DMS 273 (cell line): ENCODE measurements around the gene RESP18.

Source experiments
- DNase-seq: peaks from one replicate; lab custom pipeline; 2025; ENCODE audit not compliant: unreplicated experiment; lab: John Stamatoyannopoulos, UW

RESP18 gene

DNA sequence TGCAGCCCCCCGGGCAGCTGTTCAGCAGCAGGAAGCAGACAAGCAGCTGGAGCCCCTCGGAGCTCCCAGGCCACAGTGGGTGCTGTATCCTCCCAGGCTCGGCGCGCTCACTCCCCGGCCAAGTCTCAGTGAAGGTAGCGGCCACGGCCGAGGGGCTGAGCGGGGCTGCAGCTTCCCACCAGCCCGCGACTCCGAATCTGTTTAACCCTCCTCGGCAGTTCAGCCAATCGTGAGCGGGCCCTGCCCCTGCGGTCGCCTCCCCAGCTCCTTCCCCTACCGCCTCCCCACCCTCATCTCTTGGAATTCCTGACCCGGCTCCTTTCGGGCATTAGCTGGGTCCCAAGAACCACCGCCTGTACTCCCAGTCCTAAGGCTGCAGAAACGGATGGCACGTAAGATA lies at the start of gene RESP18:
Gene RESP18 (minus strand): TSS at position 203 of the 400 bp plus-strand sequence.
- no peak for DNase-seq

- DNase-seq = no peak
Measured at GRCh38 chr2:219381448-219381847, 48.9 kb upstream of the RESP18 start.

DNA sequence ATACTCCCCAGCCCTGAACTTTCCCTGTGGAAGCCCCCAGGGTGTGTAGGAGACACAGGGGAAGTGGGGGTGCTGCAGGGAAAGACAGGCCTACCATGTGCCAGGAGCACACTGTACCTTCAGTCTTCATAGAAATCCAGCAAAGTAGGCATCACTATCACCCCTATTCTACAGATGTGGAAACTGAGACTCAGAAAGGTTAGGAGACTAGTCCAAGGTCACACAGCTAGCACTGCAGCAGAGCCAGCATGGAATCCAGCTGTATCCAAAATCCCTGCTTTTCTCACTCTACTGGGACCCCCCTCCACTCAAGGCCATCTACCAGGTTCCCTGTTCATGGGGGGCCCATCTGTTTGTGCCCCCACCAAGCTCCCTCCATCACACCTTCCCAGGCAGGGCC lies 48.4 kb upstream of the RESP18 start:
- DNase-seq = no peak

DNA sequence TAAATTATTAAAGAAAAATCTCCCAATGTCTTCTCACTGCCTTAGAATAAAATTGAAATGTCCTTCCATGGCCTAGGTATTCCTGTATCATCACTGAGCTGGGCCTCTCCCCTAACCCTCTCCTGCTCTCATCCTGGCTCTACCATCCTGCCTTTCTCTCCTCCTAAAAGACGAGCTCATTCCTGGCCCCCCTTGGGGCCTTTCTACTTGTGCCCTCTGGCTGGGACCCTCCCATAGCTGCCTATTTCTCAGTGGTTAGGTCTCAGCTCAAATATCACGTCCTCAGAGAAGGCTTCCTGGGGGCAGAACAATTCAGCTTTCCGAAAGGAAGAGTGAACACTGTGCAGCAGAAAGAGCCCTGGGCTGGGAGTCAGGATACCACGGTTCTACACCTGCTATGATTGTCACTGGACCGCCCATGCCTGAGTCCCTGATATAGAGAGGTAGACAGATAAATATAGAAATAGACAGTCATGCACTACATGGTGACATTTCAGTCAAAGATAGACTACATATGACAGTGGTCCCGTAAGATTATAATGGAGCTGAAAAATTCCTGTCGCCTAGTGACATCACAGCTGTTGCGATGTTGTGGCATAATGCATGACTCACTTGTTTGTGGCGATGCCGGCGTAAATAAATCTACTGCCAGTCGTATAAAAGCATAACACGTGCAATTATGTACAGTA lies 45.8 kb upstream of the RESP18 start:
- no peak for DNase-seq

DNA sequence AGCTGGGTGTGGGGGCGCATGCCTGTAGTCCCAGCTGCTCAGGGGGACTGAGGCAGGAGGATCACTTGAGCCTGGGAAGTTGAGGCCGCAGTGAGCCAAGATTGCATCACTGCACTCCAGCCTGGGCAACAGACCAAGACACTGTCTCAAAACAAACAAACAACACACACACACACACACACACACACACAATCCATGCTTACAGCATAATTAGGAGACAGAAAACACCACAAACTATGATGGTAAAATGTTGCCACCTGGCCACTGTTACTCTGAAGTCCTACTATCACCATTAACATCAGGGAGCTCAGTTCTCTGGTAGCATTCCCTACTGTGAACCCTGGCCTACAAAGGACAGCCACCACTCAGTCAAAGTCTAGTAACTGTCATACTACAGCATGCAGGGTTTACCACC lies 36.9 kb upstream of the RESP18 start:
- DNase-seq = no peak

- peak; percentile 44 for DNase-seq
Measured at GRCh38 chr2:219368690-219369191, 36.2 kb upstream of the RESP18 start.

DNA sequence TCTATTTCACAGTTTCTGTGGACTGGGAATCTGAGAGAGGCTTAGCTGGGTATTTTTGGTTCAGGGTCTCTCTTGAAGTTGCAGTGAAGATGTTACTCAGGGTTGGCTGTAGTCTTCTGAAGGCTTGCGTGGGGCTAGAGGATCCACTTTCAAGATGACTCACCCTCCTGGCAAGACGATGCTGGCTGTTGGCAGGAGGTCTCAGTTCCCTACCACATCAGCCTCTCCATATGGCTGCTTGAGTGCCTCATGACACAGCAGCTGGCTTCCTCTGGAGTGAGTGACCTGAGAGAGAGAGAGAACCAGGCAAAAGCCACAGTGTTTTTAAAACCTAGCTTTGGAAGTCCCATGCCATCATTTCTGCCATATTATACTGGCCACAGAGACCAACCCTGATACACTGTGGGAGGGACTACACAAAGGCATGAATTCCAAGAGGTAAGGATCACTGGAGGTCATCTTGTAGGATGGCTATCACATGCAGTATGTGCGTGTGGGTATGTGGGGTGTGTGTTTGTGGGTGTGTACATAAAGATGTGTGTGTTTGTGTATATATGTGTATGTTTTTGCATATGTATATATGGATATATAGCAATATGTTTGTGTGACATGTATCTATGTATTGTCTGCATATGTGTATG lies 30.1 kb upstream of the RESP18 start:
- DNase-seq = peak; percentile 97

DNA sequence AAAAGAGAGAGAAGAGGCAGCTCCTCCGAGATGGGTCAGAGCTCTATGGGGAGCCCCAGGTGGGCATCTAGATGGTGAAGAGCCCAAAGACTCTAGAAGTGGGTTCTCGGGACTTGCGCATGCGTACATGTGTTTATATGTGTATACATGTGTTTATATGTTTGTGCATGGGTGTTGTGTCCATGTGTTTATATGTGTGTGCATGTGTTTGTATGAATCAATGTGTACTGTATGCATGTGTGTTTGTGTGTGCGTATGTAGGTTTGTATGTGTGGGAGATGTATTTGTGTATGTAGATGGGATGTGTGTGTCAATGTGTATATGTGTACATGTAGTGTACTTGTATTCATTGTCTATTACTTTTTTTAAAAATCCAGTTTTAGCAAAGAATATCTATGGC lies 29.5 kb upstream of the RESP18 start:
- DNase-seq = no peak

- DNase-seq = peak; percentile 49
Measured at GRCh38 chr2:219358170-219359075, 25.9 kb upstream of the RESP18 start.

GRCh38 chr2:219356834-219357233 lies 24.3 kb upstream of the RESP18 start:
- no peak for DNase-seq

GRCh38 chr2:219354582-219354981 lies 22.0 kb upstream of the RESP18 start:
- no peak for DNase-seq

DNA sequence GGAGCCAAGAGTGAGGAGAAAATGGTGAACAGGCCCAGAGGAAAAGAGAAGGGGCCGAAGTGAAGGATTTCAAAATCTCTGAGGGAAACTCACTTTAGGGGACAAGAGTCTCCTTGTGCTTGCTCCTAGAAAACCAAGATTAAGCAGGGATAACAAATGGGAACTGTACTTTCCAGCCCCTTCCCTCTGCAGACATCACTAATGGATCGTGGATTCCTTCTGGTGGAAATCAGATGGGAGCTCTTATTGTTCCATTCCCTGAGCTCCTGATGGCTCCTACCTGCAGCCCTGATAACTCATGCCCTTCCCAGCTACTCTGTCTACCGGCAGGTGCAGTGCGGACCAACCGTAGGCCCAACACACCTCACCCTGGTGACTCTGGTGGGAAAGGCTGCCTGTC lies 20.6 kb upstream of the RESP18 start:
- DNase-seq = no peak

- peak; percentile 86 for DNase-seq
Measured at GRCh38 chr2:219352448-219353023, 20.0 kb upstream of the RESP18 start.

GRCh38 chr2:219350710-219351221 lies 18.2 kb upstream of the RESP18 start:
- no peak for DNase-seq

- no peak for DNase-seq
Measured at GRCh38 chr2:219350215-219350614, 17.7 kb upstream of the RESP18 start.

DNA sequence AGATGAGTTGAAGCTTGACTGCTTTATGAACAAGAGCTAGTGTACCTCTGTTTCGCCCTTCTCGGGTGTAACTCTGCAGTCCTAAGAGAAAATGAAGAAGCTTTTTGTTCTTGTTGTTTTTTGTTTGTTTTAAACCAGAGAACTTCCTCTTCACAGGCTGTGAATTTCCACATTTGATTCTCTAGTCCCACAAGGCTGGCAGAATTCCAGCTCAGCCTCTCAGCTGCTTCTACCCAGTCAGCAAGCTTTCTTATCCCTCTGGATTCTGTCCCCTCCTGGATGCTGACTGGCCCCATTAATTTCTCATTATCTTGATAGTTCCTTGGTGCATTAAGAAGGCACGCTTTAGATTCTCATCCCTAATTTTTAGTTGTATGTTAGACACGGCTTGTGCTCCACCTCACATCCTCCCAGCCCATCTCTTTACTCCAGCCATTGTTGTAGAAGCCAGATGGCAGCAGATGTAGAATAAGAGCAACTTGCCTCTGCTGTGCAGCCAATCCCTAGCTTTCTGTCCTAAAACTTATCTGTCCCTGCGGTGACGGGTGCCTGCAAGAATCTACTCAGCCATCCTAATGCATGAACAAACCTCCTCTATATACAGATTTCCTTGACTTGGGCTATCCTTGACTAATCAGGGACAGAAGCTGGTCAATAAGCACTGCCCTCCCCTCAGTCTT lies 12.3 kb upstream of the RESP18 start:
- peak; percentile 74 for DNase-seq

DNA sequence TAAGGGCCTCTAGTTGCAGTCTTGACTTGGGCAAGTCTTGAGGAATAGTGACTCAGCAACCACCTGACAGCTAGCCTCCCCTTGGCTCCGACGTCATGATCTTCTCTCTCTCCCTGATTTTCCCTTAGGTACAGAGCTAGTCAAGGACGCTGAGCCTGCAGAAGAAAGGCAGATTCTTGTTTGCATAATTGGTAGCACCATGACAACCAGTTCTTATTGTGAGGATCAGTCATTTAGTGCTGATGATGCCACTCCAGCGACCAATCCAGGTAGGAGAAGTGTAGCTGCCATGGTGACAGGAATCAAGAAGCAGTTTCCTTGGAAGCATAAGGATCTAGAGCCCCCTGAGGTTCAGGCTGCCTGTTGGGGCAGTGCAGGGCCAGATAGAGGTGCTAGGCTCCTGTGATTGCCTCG lies 2.8 kb upstream of the RESP18 start:
- DNase-seq = peak; percentile 19

GRCh38 chr2:219334076-219334475 lies 1.5 kb upstream of the RESP18 start:
- DNase-seq = no peak

DNA sequence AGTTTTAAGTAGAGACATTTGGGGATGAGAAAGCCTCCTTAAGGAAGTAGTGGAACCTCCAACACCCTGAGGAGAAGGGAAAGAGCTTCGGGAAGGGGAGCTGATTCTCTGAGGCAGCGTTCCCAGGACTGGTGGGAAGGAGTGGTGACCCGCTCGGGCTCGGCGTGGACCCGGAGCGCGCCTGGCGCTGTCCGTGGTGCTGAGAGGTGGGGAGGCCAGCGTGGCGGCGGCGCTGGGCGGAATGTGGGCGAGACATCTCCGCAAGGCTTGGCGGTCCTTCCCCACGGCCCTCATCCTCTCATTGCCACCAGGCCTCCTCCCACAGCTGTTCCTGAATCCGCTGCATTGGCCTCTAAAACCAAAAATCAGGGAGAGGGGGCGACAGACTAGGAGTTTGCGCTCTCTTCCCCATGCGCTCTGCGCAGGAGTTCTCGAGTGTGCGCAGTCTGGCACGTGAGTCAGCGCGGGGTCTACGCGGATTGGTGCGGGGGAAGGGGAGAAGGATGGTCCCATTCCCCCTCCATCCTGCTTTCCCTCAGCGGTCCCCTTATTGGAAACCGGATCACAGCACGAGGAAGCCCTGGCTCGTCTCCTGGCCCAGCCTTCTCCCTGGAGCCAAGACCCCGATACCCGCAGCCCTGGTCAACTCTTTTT lies 857 bp downstream of the RESP18 start:
- DNase-seq = no peak

GRCh38 chr2:219327719-219328118 lies 4.8 kb downstream of the RESP18 start:
- DNase-seq = peak; percentile 18
